Astrocyte (in vitro differentiated cells and primary cell): ENCODE results near the gene HMG20B.

ENCODE experiments used
- CTCF ChIP-seq: IDR thresholded peaks from 2 replicates; pipeline ENCODE4 v1.5.1; 2011; ENCODE audit warnings: low read depth, mild to moderate bottlenecking, inconsistent platforms, low read length, moderate library complexity; ENCODE audit not compliant: insufficient read depth
- EZH2 ChIP-seq: IDR thresholded peaks from 2 replicates; pipeline ENCODE4 v1.6.1; 2012; ENCODE audit warnings: mild to moderate bottlenecking, low read length, inconsistent platforms; ENCODE audit not compliant: insufficient read depth

DNA sequence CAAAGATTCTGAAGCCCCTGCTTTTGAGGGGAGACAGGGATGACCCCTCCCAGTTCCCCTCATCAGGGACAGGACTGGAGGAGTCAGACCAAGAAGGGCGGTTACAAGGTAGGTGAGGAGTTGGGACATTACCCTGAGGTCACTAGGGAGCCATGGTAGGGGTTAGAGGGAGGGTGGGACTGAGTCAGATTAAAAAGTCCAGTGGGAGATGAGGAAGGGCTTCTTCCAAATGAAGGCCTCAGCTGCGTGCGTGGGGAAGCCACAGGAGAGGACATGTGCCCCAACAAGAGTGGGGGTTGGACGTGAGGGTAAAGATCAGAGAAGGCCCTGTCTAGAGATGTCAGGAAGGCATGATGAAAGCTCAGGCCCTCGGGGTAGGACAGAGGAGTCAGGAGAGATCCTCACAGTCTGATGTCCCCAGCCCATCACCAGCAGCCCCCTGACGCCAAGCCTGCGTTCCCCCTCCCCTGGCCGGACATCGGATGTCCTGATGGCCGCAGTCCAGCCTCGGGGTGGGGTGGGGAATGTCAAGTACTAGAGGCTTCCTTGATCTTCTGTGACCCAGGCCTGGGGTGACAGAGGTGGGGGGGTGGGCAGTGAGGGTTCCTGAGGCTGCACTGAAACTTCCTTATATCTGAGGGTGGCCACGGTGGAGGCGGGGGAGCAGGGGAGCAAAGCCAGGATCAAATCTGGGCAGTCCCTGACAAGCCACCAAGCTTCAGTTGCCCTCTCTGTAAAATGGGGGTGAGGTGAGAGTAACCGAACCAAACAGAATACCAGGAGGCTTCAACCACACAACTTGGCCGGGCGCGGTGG lies 8.8 kb upstream of the HMG20B start:
- TF ChIP-seq CTCF (no peak), EZH2 (no peak)
